GM21360 (cell line): ENCODE results near the gene GABBR2.
"Not testable (repeated sequence)": the region's sequence is repeated elsewhere in the genome, so short reads cannot be mapped to it uniquely, and the experiment has no call there.

Experiments
- ATAC-seq: cut with Tn5 transposase; IDR thresholded peaks from one replicate; pipeline ENCODE4 v1.9.1; 2021; ENCODE audit warnings: mild to moderate bottlenecking, moderate library complexity; ENCODE audit not compliant: unreplicated experiment

Gene GABBR2

GRCh38 chr9:98599566-98600216, 109.0 kb downstream of the GABBR2 start:
- no peak for ATAC-seq

GRCh38 chr9:98598861-98599260, 109.9 kb downstream of the GABBR2 start:
- ATAC-seq = no peak

GRCh38 chr9:98597236-98597771, 111.4 kb downstream of the GABBR2 start:
- no peak for ATAC-seq

GRCh38 chr9:98596486-98596885, 112.2 kb downstream of the GABBR2 start:
- ATAC-seq = no peak

- no peak for ATAC-seq
Observed at GRCh38 chr9:98594546-98595160, 114.1 kb downstream of the GABBR2 start.

- ATAC-seq = no peak
Observed at GRCh38 chr9:98593354-98594253, 115.1 kb downstream of the GABBR2 start.

GRCh38 chr9:98591696-98592095, 117.0 kb downstream of the GABBR2 start:
- ATAC-seq = no peak

GRCh38 chr9:98590101-98590500, 118.6 kb downstream of the GABBR2 start:
- no peak for ATAC-seq

GRCh38 chr9:98589102-98589501, 119.6 kb downstream of the GABBR2 start:
- ATAC-seq = no peak

GRCh38 chr9:98584853-98585438, 123.8 kb downstream of the GABBR2 start:
- not testable (repeated sequence) for ATAC-seq

- ATAC-seq = no peak
Observed at GRCh38 chr9:98584059-98584458, 124.7 kb downstream of the GABBR2 start.

GRCh38 chr9:98583417-98583816, 125.3 kb downstream of the GABBR2 start:
- ATAC-seq = no peak

- ATAC-seq = no peak
Observed at GRCh38 chr9:98580956-98581355, 127.8 kb downstream of the GABBR2 start.

GRCh38 chr9:98579700-98580099, 129.0 kb downstream of the GABBR2 start:
- no peak for ATAC-seq

GRCh38 chr9:98577446-98577845, 131.3 kb downstream of the GABBR2 start:
- no peak for ATAC-seq

- no peak for ATAC-seq
Observed at GRCh38 chr9:98576859-98577258, 131.9 kb downstream of the GABBR2 start.

- ATAC-seq = no peak
Observed at GRCh38 chr9:98576354-98576753, 132.4 kb downstream of the GABBR2 start.

- peak; percentile 81 for ATAC-seq
Observed at GRCh38 chr9:98575379-98576346, 133.1 kb downstream of the GABBR2 start.

- ATAC-seq = no peak
Observed at GRCh38 chr9:98573749-98574278, 134.9 kb downstream of the GABBR2 start.

- ATAC-seq = no peak
Observed at GRCh38 chr9:98572796-98573195, 135.9 kb downstream of the GABBR2 start.
